GM18507 (cell line): ENCODE measurements around the gene EMX2.
A peak's percentile ranks its signal among the peaks of the same experiment; 100 is the strongest.

Source experiments
- DNase-seq: peaks from one replicate; pipeline ENCODE4 v3.0.0; 2011; ENCODE audit warnings: low read depth; ENCODE audit not compliant: insufficient read length; ENCODE audit errors: extremely low spot score
- FAIRE-seq: peaks from 2 replicates; lab custom pipeline; 2011; peaks lifted over from hg19 to GRCh38; lab: Jason Lieb, UNC

The EMX2 gene

GRCh38 chr10:117530791-117531190, 11.8 kb upstream of the EMX2 start:
- DNase-seq (no peak), FAIRE-seq (no peak)

GRCh38 chr10:117531371-117532002, 11.1 kb upstream of the EMX2 start:
- no peak for FAIRE-seq
- DNase-seq, result no peak

- DNase-seq (no peak), FAIRE-seq (no peak)
Observed at GRCh38 chr10:117532003-117532385, 10.6 kb upstream of the EMX2 start.

- DNase-seq, result no peak
- FAIRE-seq, result no peak
Observed at GRCh38 chr10:117532451-117533107, 10.0 kb upstream of the EMX2 start.

- DNase-seq (no peak), FAIRE-seq (no peak)
Observed at GRCh38 chr10:117533507-117534281, 8.9 kb upstream of the EMX2 start.

- DNase-seq, result no peak
- no peak for FAIRE-seq
Observed at GRCh38 chr10:117534321-117535297, 7.9 kb upstream of the EMX2 start.

- FAIRE-seq (no peak), DNase-seq (no peak)
Observed at GRCh38 chr10:117535298-117536071, 7.1 kb upstream of the EMX2 start.

GRCh38 chr10:117536072-117536865, 6.3 kb upstream of the EMX2 start:
- no peak for DNase-seq

GRCh38 chr10:117536866-117537435, 5.6 kb upstream of the EMX2 start:
- no peak for DNase-seq
- FAIRE-seq, result no peak

More at GRCh38 chr10:117536072-117536865, 6.3 kb upstream of the EMX2 start:
- no peak for FAIRE-seq

- FAIRE-seq, result no peak
Observed at GRCh38 chr10:117537436-117537903, 5.1 kb upstream of the EMX2 start.

GRCh38 chr10:117537904-117538524, 4.5 kb upstream of the EMX2 start:
- FAIRE-seq (peak; percentile 55), DNase-seq (no peak)

More at GRCh38 chr10:117537436-117537903, 5.1 kb upstream of the EMX2 start:
- DNase-seq, result no peak

GRCh38 chr10:117539361-117539773, 3.2 kb upstream of the EMX2 start:
- FAIRE-seq, result no peak
- DNase-seq, result no peak

- no peak for DNase-seq
- no peak for FAIRE-seq
Observed at GRCh38 chr10:117539903-117540639, 2.5 kb upstream of the EMX2 start.

GRCh38 chr10:117540640-117541404, 1.7 kb upstream of the EMX2 start:
- DNase-seq (no peak), FAIRE-seq (no peak)

- FAIRE-seq, result no peak
- no peak for DNase-seq
Observed at GRCh38 chr10:117541405-117541908, 1.1 kb upstream of the EMX2 start.
